UCSD-AML1 (cell line): Measurements from ENCODE around the gene COX10.
"Not testable (repeated sequence)": the region's sequence is repeated elsewhere in the genome, so short reads cannot be mapped to it uniquely, and the experiment has no call there.

ENCODE experiments used
- DNase-seq: peaks from one replicate; lab custom pipeline; 2025; ENCODE audit not compliant: unreplicated experiment; lab: John Stamatoyannopoulos, UW

Gene COX10

GRCh38 chr17:14202388-14203166 is 133.3 kb downstream of the COX10 start:
- no peak for DNase-seq

GRCh38 chr17:14203388-14203787 is 134.1 kb downstream of the COX10 start:
- no peak for DNase-seq

GRCh38 chr17:14204084-14204483 is 134.8 kb downstream of the COX10 start:
- no peak for DNase-seq

GRCh38 chr17:14204546-14204945 is 135.2 kb downstream of the COX10 start:
- no peak for DNase-seq

GRCh38 chr17:14205380-14205779 is 136.1 kb downstream of the COX10 start:
- no peak for DNase-seq

GRCh38 chr17:14205992-14206461 is 136.7 kb downstream of the COX10 start:
- no peak for DNase-seq

GRCh38 chr17:14206891-14207290 is 137.6 kb downstream of the COX10 start:
- no peak for DNase-seq

GRCh38 chr17:14207791-14208190 is 138.5 kb downstream of the COX10 start:
- no peak for DNase-seq

GRCh38 chr17:14209215-14209614 is 139.9 kb downstream of the COX10 start:
- no peak for DNase-seq

- DNase-seq = no peak
Measured at GRCh38 chr17:14211246-14211645, 141.9 kb downstream of the COX10 start.

GRCh38 chr17:14211801-14212200 is 142.5 kb downstream of the COX10 start:
- DNase-seq = no peak

GRCh38 chr17:14212401-14212800 is 143.1 kb downstream of the COX10 start:
- no peak for DNase-seq

- no peak for DNase-seq
Measured at GRCh38 chr17:14214271-14214670, 145.0 kb downstream of the COX10 start.

GRCh38 chr17:14222611-14223010 is 153.3 kb downstream of the COX10 start:
- no peak for DNase-seq

- DNase-seq = no peak
Measured at GRCh38 chr17:14225254-14225980, 156.1 kb downstream of the COX10 start.

- DNase-seq = no peak
Measured at GRCh38 chr17:14227052-14227451, 157.7 kb downstream of the COX10 start.

GRCh38 chr17:14228903-14229302 is 159.6 kb downstream of the COX10 start:
- no peak for DNase-seq

- DNase-seq = not testable (repeated sequence)
Measured at GRCh38 chr17:14231187-14231586, 161.9 kb downstream of the COX10 start.

- DNase-seq = not testable (repeated sequence)
Measured at GRCh38 chr17:14235047-14235446, 165.7 kb downstream of the COX10 start.

GRCh38 chr17:14236032-14236431 is 166.7 kb downstream of the COX10 start:
- DNase-seq = not testable (repeated sequence)

- DNase-seq = not testable (repeated sequence)
Measured at GRCh38 chr17:14236762-14237161, 167.5 kb downstream of the COX10 start, which contains the start of gene CDRT15. Gene CDRT15 (minus strand): TSS chr17:14236862. CDS start chr17:14236833, 29 bp downstream.

GRCh38 chr17:14239271-14239670 is 170.0 kb downstream of the COX10 start:
- not testable (repeated sequence) for DNase-seq
